HL-60 (cell line): Measurements from ENCODE around the gene PTGDR.

Source experiments
- GABPA ChIP-seq: IDR thresholded peaks from 2 replicates; pipeline ENCODE4 v1.6.1; 2012; ENCODE audit warnings: low read depth
- POLR2AphosphoS5 ChIP-seq: IDR thresholded peaks from 2 replicates; pipeline ENCODE4 v1.6.1; 2012; ENCODE audit warnings: low read depth
- TF ChIP-seq, protein P1 (sequence below): IDR thresholded peaks from 2 replicates; pipeline ENCODE4 v1.6.1; 2012; ENCODE audit warnings: low read depth; ENCODE audit not compliant: insufficient replicate concordance
- TF ChIP-seq, protein P2 (sequence below): IDR thresholded peaks from one replicate; pipeline ENCODE4 v1.5.1; 2011; ENCODE audit warnings: low read length, control low read depth, inconsistent platforms; ENCODE audit not compliant: insufficient read depth

DNA sequence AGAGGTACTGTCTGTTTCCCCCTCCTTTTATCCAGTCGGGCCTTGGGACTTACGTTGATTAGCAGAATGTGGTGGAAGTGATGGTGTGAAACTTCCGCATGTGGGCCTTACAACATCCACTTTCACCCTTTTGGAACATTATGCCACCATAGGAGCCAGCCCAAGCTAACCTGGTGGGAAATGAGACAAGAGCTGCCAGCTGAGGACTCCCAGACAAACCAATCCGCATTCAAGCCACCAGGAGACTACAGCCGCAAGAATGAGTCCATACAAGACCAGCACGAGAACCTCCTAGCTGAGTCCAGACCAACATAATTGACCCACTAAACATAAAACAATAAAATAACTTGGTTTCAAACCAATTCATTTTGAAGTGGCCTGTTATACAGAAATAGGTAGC lies 37.5 kb downstream of the PTGDR start:
- TF ChIP-seq, protein P1, sequence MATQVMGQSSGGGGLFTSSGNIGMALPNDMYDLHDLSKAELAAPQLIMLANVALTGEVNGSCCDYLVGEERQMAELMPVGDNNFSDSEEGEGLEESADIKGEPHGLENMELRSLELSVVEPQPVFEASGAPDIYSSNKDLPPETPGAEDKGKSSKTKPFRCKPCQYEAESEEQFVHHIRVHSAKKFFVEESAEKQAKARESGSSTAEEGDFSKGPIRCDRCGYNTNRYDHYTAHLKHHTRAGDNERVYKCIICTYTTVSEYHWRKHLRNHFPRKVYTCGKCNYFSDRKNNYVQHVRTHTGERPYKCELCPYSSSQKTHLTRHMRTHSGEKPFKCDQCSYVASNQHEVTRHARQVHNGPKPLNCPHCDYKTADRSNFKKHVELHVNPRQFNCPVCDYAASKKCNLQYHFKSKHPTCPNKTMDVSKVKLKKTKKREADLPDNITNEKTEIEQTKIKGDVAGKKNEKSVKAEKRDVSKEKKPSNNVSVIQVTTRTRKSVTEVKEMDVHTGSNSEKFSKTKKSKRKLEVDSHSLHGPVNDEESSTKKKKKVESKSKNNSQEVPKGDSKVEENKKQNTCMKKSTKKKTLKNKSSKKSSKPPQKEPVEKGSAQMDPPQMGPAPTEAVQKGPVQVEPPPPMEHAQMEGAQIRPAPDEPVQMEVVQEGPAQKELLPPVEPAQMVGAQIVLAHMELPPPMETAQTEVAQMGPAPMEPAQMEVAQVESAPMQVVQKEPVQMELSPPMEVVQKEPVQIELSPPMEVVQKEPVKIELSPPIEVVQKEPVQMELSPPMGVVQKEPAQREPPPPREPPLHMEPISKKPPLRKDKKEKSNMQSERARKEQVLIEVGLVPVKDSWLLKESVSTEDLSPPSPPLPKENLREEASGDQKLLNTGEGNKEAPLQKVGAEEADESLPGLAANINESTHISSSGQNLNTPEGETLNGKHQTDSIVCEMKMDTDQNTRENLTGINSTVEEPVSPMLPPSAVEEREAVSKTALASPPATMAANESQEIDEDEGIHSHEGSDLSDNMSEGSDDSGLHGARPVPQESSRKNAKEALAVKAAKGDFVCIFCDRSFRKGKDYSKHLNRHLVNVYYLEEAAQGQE, result no peak
- TF ChIP-seq POLR2AphosphoS5, result no peak
- TF ChIP-seq, protein P2, sequence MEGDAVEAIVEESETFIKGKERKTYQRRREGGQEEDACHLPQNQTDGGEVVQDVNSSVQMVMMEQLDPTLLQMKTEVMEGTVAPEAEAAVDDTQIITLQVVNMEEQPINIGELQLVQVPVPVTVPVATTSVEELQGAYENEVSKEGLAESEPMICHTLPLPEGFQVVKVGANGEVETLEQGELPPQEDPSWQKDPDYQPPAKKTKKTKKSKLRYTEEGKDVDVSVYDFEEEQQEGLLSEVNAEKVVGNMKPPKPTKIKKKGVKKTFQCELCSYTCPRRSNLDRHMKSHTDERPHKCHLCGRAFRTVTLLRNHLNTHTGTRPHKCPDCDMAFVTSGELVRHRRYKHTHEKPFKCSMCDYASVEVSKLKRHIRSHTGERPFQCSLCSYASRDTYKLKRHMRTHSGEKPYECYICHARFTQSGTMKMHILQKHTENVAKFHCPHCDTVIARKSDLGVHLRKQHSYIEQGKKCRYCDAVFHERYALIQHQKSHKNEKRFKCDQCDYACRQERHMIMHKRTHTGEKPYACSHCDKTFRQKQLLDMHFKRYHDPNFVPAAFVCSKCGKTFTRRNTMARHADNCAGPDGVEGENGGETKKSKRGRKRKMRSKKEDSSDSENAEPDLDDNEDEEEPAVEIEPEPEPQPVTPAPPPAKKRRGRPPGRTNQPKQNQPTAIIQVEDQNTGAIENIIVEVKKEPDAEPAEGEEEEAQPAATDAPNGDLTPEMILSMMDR, result no peak
- TF ChIP-seq GABPA, result no peak
